B cell (primary cell): ENCODE data around the gene KRTAP2-4. TPM values are rescaled to one million over a fixed set of nuclear protein-coding genes. Genes with fewer than 3 reads are reported as not detected.

Source experiments
- ATAC-seq: fragments of 200-7000 bp; cut with Tn5 transposase; one replicate; pipeline ENCODE4 v1.10.0; 2021; ENCODE audit warnings: low read depth, mild to moderate bottlenecking, moderate number of reproducible peaks, moderate library complexity
- CTCF ChIA-PET: fragments of 350-600 bp; sonication (Branson Sonifier 250); formaldehyde crosslinking; loops from one replicate; lab custom pipeline; 2021; ENCODE audit warnings: antibody characterized with exemption, inconsistent platforms; lab: Charles Lee
- POLR2A ChIA-PET: fragments of 350-600 bp; sonication (Branson Sonifier 250); formaldehyde crosslinking; loops from one replicate; lab custom pipeline; 2021; ENCODE audit warnings: antibody characterized with exemption; lab: Charles Lee
- DNase-seq: peaks from one replicate; pipeline ENCODE4 v3.0.0; 2013
- H2AFZ ChIP-seq: 2 replicates; pipeline ENCODE4 v1.6.1; 2012; ENCODE audit warnings: mild to moderate bottlenecking, low read depth, low read length; ENCODE audit not compliant: insufficient read depth, poor library complexity, severe bottlenecking
- H3K27ac ChIP-seq, 2 donors: 1 replicate in 1 of 2; 2 replicates in 1 of 2; pipeline ENCODE4 v1.5.1; 2012 to 2013; ENCODE audit warnings: low read length in 2 of 2, mild to moderate bottlenecking in 2 of 2, moderate library complexity in 1 of 2
- H3K27me3 ChIP-seq, 4 experiments: fragments of 200-600 bp in 1 of 4; sonication (generic) in 1 of 4; replicated peaks in 1 of 4; 1 replicate in 2 of 4; 2 replicates in 2 of 4; pipeline versions ENCODE4 v1.6.1 to v1.7.0; 2013 to 2016; ENCODE audit warnings: low read length in 3 of 4, mild to moderate bottlenecking in 2 of 4, mixed read lengths in 1 of 4, moderate library complexity in 1 of 4; ENCODE audit not compliant: insufficient read depth in 4 of 4, control insufficient read depth in 3 of 4; ENCODE audit errors: control extremely low read depth in 1 of 4
- H3K36me3 ChIP-seq, 2 experiments: replicated peaks in 1 of 2; 1 replicate in 1 of 2; 2 replicates in 1 of 2; pipeline versions ENCODE4 v1.6.1 to v1.7.1; 2013; ENCODE audit warnings: low read length in 1 of 2; ENCODE audit not compliant: insufficient read depth in 2 of 2, control insufficient read depth in 1 of 2; ENCODE audit errors: control extremely low read depth in 1 of 2, extremely low read depth in 1 of 2
- H3K4me1 ChIP-seq, 2 donors: fragments of 200-600 bp in 1 of 2; sonication (generic) in 1 of 2; 1 replicate in 1 of 2; 2 replicates in 1 of 2; pipeline versions ENCODE4 v1.5.1 to v1.6.1; 2013 to 2017; ENCODE audit warnings: low read length in 2 of 2; ENCODE audit not compliant: control insufficient read depth in 2 of 2, insufficient read depth in 2 of 2
- H3K4me2 ChIP-seq: replicated peaks from 2 replicates; pipeline ENCODE3; 2012; ENCODE audit warnings: mild to moderate bottlenecking, low read depth, low read length; ENCODE audit not compliant: poor library complexity, severe bottlenecking
- H3K4me3 ChIP-seq, 5 experiments: fragments of 200-600 bp in 1 of 5; sonication (generic) in 1 of 5; 1 replicate in 3 of 5; 2 replicates in 2 of 5; pipeline versions ENCODE4 v1.5.1 to v1.7.0; 2011 to 2016; ENCODE audit warnings: low read length in 4 of 5, mild to moderate bottlenecking in 4 of 5, low read depth in 2 of 5, control low read depth in 1 of 5, moderate library complexity in 1 of 5; ENCODE audit not compliant: insufficient read depth in 1 of 5; ENCODE audit errors: control extremely low read depth in 1 of 5, extremely low read depth in 1 of 5
- H3K79me2 ChIP-seq: fragments of 200-600 bp; sonication (generic); one replicate; pipeline ENCODE4 v1.6.0; 2016; ENCODE audit warnings: low read length; ENCODE audit not compliant: control insufficient read depth, insufficient read depth
- H3K9ac ChIP-seq: fragments of 200-600 bp; sonication (generic); 2 replicates; pipeline ENCODE4 v1.6.1; 2017; ENCODE audit warnings: mild to moderate bottlenecking, low read length, moderate library complexity
- H3K9me3 ChIP-seq, 3 donors: one replicate each; pipeline versions ENCODE4 v1.6.1 to v1.7.1; 2013; ENCODE audit warnings: low read length in 2 of 3; ENCODE audit not compliant: control insufficient read depth in 2 of 3, insufficient read depth in 1 of 3; ENCODE audit errors: control extremely low read depth in 1 of 3
- H4K20me1 ChIP-seq: 2 replicates; pipeline ENCODE4 v1.6.0; 2012; ENCODE audit warnings: mild to moderate bottlenecking, low read length; ENCODE audit not compliant: insufficient read depth, control insufficient read depth, poor library complexity, severe bottlenecking
- H3K27ac Mint-ChIP-seq: one replicate; pipeline ENCODE4 v1.8.0; 2021; ENCODE audit warnings: mixed read lengths
- H3K27me3 Mint-ChIP-seq: one replicate; pipeline ENCODE4 v1.8.0; 2021; ENCODE audit warnings: mixed read lengths
- H3K4me1 Mint-ChIP-seq: one replicate; pipeline ENCODE4 v1.8.0; 2021; ENCODE audit warnings: mixed read lengths
- H3K4me3 Mint-ChIP-seq: one replicate; pipeline ENCODE4 v1.8.0; 2021; ENCODE audit warnings: mixed read lengths
- H3K9me3 Mint-ChIP-seq: one replicate; pipeline ENCODE4 v1.8.0; 2022; ENCODE audit warnings: mixed read lengths; ENCODE audit not compliant: insufficient read depth
- CTCF ChIP-seq: fragments of 200-600 bp; IDR thresholded peaks from one replicate; pipeline ENCODE4 v1.8.0; 2022; ENCODE audit warnings: antibody characterized with exemption, mild to moderate bottlenecking
- EZH2 ChIP-seq: IDR thresholded peaks from 2 replicates; pipeline ENCODE4 v1.6.1; 2012; ENCODE audit warnings: borderline replicate concordance, low read depth, mild to moderate bottlenecking, moderate library complexity, low read length; ENCODE audit not compliant: insufficient read depth, poor library complexity, severe bottlenecking
- WGBS: methylation state at CpG from one replicate; pipeline ENCODE4 v1.1.5; 2013; ENCODE audit warnings: missing lambda C conversion rate; ENCODE audit not compliant: insufficient coverage; 5-methylcytosine and 5-hydroxymethylcytosine counted together
- intact Hi-C: fragments of 100-400 bp; cut with micrococcal nuclease; formaldehyde crosslinking; loops from one replicate; pipeline ENCODE4 v1.10.0; 2022
- polyA plus RNA-seq: library from polyadenylated mRNA; depleted of rRNA; stranded (reverse); fragments of >200 nt; gene quantifications from 2 replicates; pipeline ENCODE4 v1.2.3, GENCODE V29; 2012
- total RNA-seq, 2 donors: library from RNA; stranded (reverse); fragments of 120-200 nt in 1 of 2; gene quantifications; 1 replicate in 1 of 2; 2 replicates in 1 of 2; pipeline versions ENCODE4 v1.2.3 to v1.2.4, GENCODE V29; 2013 to 2022

The KRTAP2-4 gene
- total and polyA plus RNA-seq, 2 donors (not counting 1 experiment from before 2014, with no cell fraction given), result not detected

- no peaks in the 10 kb centered on the region for H3K9me3 Mint-ChIP-seq
- H3K27me3 Mint-ChIP-seq, result peaks cover 27% of the 10 kb centered on the region
- intact Hi-C loops, result no loop called here
- no peak overlapping the region for H3K4me3 Mint-ChIP-seq
- Histone ChIP-seq H3K27me3 (peaks cover 0 to 3% (median 0%) of the 10 kb centered on the region in 4 experiments), H3K4me2 (no peak overlapping the region), H3K79me2 (no peaks in the 10 kb centered on the region), H3K36me3 (no peaks in the 10 kb centered on the region), H3K27ac (no peak overlapping the region), H3K4me1 (no peaks in the 10 kb centered on the region), H2AFZ (no peak overlapping the region), H4K20me1 (no peaks in the 10 kb centered on the region), H3K4me3 (no peak overlapping the region), H3K9me3 (no peaks in the 10 kb centered on the region), H3K9ac (no peak overlapping the region)
- CTCF ChIA-PET, result no interaction called here
- DNase-seq, result no peak
- H3K4me1 Mint-ChIP-seq, result no peaks in the 10 kb centered on the region
- POLR2A ChIA-PET, result no interaction called here
- TF ChIP-seq CTCF (no peak), EZH2 (no peak)
- ATAC-seq, result no peak
- H3K27ac Mint-ChIP-seq, result no peak overlapping the region
These were observed 11.1 kb upstream of the KRTAP2-4 start for GRCh38 chr17:41076788-41077187.

DNA sequence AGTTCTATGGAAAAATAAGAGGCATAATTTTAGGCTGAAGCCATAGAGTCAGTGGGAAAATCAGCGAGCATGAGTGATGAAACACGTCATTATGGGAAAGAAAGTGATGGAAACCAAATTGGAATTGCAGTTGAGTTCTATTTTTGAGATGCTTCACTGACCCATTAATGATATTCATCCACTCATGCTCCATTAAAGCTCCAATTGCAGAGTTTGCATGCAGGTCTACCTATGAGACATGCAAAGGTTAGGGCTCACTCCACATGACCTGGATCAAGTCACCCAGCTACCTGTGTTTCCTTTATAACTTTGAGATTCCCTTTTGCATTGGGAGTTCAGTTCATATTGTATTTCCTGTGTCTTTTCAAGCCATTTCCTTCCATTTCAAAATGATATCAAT is 8.0 kb upstream of the KRTAP2-4 start:
- WGBS, result no CpG with 5 or more reads among the region's 2 CpGs
- no peaks in the 10 kb centered on the region for H3K4me1 ChIP-seq
- Mint-ChIP-seq H3K4me3 (no peak overlapping the region), H3K27me3 (peaks cover 29% of the 10 kb centered on the region), H3K4me1 (no peaks in the 10 kb centered on the region), H3K27ac (no peak overlapping the region), H3K9me3 (no peaks in the 10 kb centered on the region)
- no peaks in the 10 kb centered on the region for H3K36me3 ChIP-seq
- H3K27me3 ChIP-seq, result peaks cover 0 to 3% (median 0%) of the 10 kb centered on the region in 4 experiments
- no peaks in the 10 kb centered on the region for H4K20me1 ChIP-seq
- H3K79me2 ChIP-seq, result no peaks in the 10 kb centered on the region
- no peak overlapping the region for H3K9ac ChIP-seq
- CTCF ChIA-PET, result no interaction called here
- H3K9me3 ChIP-seq, result no peaks in the 10 kb centered on the region
- TF ChIP-seq CTCF (no peak), EZH2 (no peak)
- DNase-seq (no peak), ATAC-seq (no peak)
- H2AFZ ChIP-seq, result no peak overlapping the region
- no peak overlapping the region for H3K4me3 ChIP-seq
- intact Hi-C loops, result no loop called here
- POLR2A ChIA-PET, result no interaction called here
- H3K27ac ChIP-seq, result no peak overlapping the region
- H3K4me2 ChIP-seq, result no peak overlapping the region
